Measurements from ENCODE around the gene APOD.
"Not testable (repeated sequence)": the region's sequence is repeated elsewhere in the genome, so short reads cannot be mapped to it uniquely, and the experiment has no call there.

GRCh38 chr3:195620476-195620875 is 36.7 kb upstream of the APOD start:
- TF ChIP-seq POLR2A (IDR thresholded peaks at IDR 0.05; ENCODE audit: low read length); GATA1 (IDR thresholded peaks at IDR 0.05; ENCODE audit: low read depth, low read length): not testable (repeated sequence)
